Bronchial epithelial cell (primary cell): ENCODE data around the gene PRSS22. TPM values are rescaled to one million over a fixed set of nuclear protein-coding genes. Genes with fewer than 3 reads are reported as not detected.

Source experiments
- DNase-seq: peaks from one replicate; pipeline ENCODE4 v3.0.0-alpha.2; 2010; ENCODE audit warnings: low read depth
- FAIRE-seq: peaks from 2 replicates; lab custom pipeline; 2011; peaks lifted over from hg19 to GRCh38; lab: Jason Lieb, UNC
- H3K27me3 ChIP-seq: 2 replicates; pipeline ENCODE4 v1.5.1; 2011; ENCODE audit warnings: low read length; ENCODE audit not compliant: control insufficient read depth, insufficient read depth
- H3K36me3 ChIP-seq: 2 replicates; pipeline ENCODE4 v1.5.1; 2011; ENCODE audit warnings: low read length; ENCODE audit not compliant: control insufficient read depth, insufficient read depth
- H3K4me3 ChIP-seq: 2 replicates; pipeline ENCODE4 v1.5.1; 2011; ENCODE audit warnings: mild to moderate bottlenecking, low read depth, low read length, control low read depth
- CTCF ChIP-seq: IDR thresholded peaks from 2 replicates; pipeline ENCODE4 v1.5.1; 2011; ENCODE audit warnings: mild to moderate bottlenecking, moderate library complexity, low read length, control low read depth, inconsistent platforms; ENCODE audit not compliant: insufficient read depth, severe bottlenecking
- total RNA-seq: library from RNA; depleted of rRNA; stranded (reverse); fragments of >200 nt; gene quantifications from 2 replicates; pipeline ENCODE4 v1.2.1, GENCODE V29; 2014

PRSS22 gene
- total RNA-seq, 1 donor from 2014 or later, result 9.2 TPM

GRCh38 chr16:2813771-2814221 is 44.2 kb downstream of the PRSS22 start:
- H3K27me3 ChIP-seq, result peaks cover 8% of the 10 kb centered on the region
- TF ChIP-seq CTCF, result no peak
- DNase-seq, result no peak
- no peak overlapping the region for H3K4me3 ChIP-seq
- H3K36me3 ChIP-seq, result no peaks in the 10 kb centered on the region
- no peak for FAIRE-seq

DNA sequence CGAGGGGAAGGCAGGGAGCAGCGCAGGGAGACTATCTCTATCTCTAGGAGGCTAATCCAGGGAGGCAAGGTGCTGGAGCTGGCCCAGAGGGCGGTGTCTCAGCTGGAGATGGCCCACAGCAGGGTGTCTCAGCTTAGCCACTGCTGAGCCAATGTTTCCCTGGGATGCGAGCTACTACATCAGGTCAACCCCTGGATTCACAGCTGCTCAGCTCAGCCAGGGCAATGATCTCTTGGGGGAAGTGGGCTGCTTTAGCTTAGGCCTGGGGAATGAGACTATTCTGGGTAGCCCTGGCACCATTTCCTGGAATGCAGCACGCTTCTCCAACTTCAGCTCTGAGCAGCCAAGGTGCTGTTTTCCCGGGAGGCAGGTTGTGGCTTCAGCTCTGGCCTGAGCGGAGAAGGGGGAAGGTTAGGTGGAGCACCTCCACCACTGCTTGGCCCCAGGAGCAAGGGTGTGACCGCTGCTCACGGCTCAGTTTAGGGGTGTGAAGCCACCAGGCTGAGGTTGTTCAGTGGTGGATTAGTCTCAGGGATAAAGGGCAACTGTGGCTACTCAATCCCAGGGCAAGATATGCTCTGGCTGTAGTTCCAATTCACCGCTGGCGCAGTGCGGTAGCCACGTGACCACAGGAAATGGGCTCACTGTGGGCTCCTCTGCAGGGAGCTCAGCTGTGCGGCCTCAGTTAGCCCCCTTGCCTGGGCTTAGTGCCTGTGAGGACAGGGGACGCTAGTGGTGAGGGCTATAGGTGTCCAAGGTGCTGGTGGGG is 46.1 kb downstream of the PRSS22 start:
- DNase-seq (no peak), FAIRE-seq (peak; percentile 55)
- TF ChIP-seq CTCF, result no peak
- Histone ChIP-seq H3K4me3 (no peak overlapping the region), H3K36me3 (no peaks in the 10 kb centered on the region), H3K27me3 (peaks cover 8% of the 10 kb centered on the region)

- Histone ChIP-seq H3K36me3 (no peaks in the 10 kb centered on the region), H3K27me3 (peaks cover 8% of the 10 kb centered on the region), H3K4me3 (no peak overlapping the region)
- no peak for TF ChIP-seq CTCF
- no peak for FAIRE-seq
- DNase-seq, result no peak
Observed at GRCh38 chr16:2810651-2811050, 47.3 kb downstream of the PRSS22 start.

DNA sequence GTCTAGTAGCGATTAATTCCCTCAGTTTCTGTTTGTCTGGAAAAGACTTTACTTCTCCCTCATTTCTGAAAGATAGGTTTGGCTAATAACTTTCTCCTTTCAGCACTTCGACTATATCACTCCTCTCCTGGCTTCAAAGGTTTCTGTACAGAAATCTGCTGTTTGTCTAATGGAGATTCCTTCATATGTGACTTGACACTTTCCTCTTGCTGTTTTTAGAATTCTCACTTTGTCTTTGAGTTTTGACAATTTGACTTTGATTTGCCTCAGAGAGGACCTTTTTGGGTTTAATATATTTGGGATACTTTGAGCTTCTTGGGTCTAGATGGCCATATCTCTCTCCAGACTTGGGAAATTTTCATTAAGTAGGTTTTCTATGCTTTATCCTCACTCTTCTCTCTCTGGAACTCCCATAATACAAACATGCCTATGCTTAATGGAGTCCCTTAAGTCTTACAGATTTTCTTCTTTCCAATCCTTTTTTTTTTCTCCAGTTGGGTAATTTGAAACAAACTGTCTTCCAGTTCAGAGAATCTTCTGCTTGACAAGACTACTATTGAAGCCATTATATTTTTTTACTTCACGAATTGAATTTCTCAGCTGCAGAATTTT is 48.7 kb downstream of the PRSS22 start:
- FAIRE-seq, result no peak
- DNase-seq, result no peak
- peaks cover 4% of the 10 kb centered on the region for H3K27me3 ChIP-seq
- H3K36me3 ChIP-seq, result no peaks in the 10 kb centered on the region
- no peak for TF ChIP-seq CTCF
- H3K4me3 ChIP-seq, result no peak overlapping the region

- Histone ChIP-seq H3K27me3 (peaks cover 2% of the 10 kb centered on the region), H3K36me3 (no peaks in the 10 kb centered on the region), H3K4me3 (no peak overlapping the region)
- TF ChIP-seq CTCF, result no peak
- DNase-seq (no peak), FAIRE-seq (no peak)
Observed at GRCh38 chr16:2808181-2808580, 49.8 kb downstream of the PRSS22 start.
